HG03060 (cell line): ENCODE measurements around the gene MAP7D1.

ENCODE experiments used
- ATAC-seq: cut with Tn5 transposase; IDR thresholded peaks from one replicate; pipeline ENCODE4 v1.9.1; 2021; ENCODE audit warnings: low read depth, moderate number of reproducible peaks; ENCODE audit not compliant: unreplicated experiment

MAP7D1 gene

DNA sequence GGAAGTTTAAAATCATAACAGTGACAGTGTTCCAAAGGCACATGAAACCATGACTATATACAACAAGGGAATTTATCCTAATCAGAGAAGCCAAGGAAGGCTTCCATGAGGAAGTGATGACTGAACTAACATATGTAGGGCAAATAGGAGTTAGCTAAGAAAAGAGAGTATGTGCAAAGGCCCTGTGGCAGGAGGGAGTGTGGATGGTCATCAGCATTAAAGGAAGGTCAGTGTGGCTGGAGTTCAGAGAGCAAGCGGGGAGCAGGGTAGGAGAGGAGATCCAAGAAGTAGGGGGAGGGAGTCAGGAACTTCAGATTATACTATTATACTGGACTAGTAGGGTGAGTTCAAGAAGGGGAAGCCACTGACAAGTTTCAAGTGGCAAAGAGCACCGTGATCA lies 8.4 kb downstream of the MAP7D1 start:
- no peak for ATAC-seq

GRCh38 chr1:36165145-36165544 lies 9.2 kb downstream of the MAP7D1 start:
- no peak for ATAC-seq

DNA sequence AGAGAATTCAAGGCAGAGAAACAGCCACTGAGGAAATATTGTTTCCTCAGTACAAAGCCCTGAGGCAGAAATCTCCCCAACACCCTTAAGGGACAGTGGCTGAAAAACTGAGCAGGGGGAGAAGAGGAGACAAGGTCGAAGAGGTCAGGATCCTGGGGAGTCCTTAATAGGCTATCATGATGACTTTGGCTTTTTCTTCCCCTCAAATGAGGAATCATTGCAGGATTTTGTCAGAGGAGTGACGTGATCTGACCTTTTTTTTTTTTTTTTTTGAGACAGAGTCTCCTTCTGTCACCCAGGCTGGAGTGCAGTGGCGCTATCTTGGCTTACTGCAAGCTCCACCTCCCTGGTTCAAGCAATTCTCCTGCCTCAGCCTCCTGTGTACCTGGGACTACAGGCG lies 10.2 kb downstream of the MAP7D1 start:
- ATAC-seq = no peak

DNA sequence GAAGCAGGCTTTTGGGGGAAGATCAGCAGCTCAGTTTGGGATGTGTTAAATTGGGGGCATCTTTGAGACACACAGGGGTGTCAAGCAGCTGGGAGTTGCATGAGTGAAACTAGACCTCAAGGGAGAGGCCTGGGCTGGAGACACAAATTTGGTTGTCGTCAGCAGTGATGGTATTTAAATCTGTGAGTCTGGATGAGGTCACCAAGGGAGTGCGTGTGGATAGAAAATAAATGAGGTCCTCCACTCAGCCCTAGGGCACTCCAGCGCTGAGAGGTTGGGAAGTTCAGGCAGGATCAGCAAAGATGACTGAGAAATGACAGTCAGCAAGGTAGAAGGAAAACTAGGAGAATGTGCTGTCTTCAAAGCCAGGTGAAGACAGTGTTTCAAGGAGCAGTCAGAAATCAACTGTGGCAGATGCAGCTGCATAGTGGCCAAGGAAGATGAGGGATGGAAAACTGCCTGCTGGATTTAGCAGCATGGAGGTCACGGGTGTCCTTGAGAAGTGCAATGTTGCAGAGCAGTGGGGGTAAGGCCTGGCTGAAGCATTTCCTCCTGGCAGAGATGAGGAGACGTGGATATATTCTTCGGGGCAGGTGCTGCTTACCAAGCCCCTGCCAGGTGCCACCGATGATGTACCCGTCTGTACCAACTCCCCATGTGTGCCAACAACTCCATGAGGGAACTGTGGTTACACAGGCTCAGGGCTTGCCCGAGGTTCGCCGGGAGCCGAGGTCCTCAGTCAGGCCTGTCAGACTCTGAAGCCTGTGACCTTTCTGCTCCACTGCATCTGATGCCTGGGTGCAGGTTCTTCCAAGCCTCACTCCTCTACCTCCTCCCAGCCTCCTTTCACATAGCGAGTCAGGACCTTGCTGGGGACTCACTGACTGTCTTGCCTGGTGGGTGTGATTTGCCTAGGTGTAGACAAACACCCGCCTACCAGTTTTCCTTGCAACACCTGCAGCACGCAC lies 11.3 kb downstream of the MAP7D1 start:
- no peak for ATAC-seq

DNA sequence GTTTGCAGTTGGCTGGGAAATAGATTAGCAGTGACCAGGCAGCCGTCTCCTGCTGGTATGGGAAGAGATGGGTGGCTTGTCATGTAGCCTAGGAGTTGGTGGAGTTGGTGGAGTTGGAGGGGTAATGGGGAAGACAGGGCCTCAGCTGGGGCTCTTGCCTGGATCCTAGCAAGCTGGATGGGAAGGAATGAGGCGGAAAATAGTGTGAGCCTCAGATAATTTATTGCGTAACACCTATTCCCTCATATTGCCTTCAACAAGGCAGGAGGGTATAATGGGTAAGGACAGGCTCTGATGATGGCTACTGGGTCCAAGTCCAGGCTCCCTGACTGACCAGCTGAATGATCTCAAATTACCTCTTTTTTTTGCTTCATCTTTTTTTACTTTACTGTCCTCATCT lies 12.6 kb downstream of the MAP7D1 start:
- no peak for ATAC-seq

DNA sequence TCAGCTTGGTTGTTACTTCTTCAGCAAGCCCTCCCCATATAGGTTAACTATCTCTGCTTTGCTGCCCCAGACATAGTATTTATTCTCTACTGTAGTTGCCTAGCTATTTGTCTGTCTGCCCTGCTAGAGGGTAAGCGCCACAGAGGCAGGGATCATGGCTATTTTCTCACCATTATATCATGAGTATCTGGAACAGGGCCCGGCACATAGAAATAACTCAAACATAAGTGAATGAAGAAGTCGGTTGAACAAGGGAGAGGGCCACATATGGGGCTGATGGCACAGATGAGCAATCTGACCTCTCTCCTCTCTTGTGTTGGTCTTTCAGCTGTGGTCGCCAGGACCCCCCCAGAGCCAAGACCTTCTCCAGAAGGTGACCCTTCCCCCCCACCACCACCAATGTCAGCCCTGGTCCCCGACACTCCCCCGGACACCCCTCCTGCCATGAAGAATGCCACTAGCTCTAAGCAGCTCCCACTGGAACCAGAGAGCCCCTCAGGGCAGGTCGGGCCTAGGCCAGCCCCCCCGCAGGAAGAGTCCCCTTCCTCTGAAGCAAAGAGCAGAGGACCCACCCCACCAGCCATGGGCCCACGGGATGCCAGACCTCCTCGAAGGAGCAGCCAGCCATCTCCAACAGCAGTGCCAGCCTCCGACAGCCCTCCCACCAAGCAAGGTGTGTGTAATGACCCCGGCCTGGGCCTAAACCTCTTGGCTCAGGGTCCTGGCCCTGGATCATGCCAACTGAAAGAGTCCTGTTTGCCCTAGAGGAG lies 14.9 kb downstream of the MAP7D1 start:
- no peak for ATAC-seq

GRCh38 chr1:36172017-36172747 lies 16.2 kb downstream of the MAP7D1 start:
- ATAC-seq = no peak

DNA sequence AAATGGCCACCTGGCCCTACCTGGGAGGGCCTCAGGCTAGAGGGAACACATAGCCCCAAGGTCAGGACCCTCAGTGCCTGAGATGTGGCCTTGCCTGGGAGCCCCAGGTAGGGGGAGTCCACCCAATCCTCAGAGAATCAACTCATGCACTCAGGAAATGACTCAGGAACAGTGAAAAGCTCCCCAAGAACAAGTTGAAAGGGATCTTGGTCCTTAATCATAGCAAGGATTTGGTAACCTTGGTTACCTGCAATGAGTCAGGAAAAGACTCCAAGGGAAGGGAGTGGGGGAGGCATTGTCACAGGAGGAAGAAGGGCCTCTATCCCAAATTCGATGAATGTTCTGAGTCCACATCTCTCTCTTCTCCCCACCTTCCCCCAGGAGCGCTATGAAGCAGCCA lies 17.0 kb downstream of the MAP7D1 start:
- ATAC-seq = no peak

GRCh38 chr1:36174713-36175112 lies 18.8 kb downstream of the MAP7D1 start:
- ATAC-seq = no peak

DNA sequence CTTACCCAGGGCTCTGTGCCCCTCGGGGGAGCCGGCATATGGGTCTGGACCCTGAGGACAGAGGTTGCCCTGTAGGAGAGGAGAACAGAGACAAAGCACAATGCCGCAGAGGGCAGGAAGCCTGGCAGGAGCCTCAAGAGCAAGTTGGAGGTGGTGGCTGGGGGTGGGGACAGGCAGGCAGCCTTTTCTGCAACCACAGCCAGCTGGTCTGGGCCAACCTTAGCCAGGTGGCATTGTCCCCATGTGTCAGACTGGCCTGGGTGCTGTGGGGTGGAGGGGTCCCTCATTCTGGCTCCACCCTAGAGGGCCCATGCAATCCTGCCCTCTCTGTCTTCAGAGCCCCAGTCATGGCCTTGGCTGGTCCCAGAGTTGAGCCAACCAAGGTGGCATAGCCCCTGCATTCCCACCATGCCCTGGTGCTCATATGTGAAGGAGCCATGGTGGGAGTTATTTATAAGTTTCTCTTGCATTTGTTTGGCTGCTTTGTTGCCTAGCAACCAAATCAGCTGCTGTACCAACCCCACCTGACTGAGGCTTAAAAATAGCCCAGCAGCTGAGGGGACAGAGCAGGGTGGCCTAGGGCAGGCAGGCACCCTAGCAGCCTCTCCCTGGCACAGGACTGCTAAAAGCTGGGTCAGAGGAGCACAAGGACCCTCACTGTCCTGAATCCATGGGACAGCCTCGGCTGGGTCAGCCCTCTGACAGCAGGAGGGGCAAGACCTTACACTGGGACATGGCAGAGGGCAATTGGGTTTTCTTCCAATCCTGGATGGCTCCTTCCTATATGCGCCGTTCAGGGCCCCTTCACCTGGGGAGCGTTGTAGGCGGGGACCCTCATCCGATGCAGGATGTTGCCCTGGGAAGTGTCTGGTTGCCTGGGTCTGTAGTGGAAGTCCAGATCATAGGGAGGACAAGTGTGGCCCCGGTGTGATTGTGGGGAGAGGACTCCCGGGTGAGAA lies 19.5 kb downstream of the MAP7D1 start:
- ATAC-seq = no peak

DNA sequence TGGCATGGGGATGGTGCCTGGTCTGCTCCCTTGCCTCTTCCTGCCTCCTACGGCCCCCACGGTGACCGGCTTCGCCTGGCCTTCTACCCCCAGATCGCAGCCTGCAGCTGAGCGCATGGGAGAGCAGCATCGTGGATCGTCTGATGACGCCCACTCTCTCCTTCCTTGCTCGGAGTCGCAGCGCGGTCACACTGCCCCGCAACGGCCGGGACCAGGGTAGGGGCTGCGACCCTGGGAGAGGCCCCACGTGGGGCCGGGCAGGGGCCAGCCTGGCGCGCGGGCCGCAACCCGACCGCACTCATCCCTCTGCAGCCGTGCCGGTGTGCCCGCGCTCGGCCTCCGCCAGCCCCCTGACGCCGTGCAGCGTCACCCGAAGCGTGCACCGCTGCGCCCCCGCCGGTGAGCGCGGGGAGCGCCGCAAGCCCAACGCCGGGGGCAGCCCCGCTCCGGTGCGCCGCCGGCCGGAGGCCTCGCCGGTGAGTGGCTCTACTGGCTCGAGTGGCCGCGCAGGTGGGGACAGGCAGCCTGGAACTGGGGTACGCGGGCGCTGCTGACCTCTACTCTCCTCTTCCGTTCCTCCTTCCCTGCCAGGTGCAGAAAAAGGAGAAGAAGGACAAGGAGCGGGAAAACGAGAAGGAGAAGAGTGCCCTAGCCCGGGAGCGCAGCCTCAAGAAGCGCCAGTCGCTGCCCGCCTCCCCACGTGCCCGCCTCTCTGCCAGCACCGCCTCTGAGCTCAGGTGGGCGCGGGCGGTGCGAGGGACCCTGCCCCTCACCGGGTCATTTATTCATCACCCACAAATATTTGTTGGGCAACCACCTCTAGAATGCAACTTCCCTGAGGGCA lies 20.4 kb downstream of the MAP7D1 start:
- no peak for ATAC-seq

GRCh38 chr1:36177589-36178431 lies 21.9 kb downstream of the MAP7D1 start:
- no peak for ATAC-seq

DNA sequence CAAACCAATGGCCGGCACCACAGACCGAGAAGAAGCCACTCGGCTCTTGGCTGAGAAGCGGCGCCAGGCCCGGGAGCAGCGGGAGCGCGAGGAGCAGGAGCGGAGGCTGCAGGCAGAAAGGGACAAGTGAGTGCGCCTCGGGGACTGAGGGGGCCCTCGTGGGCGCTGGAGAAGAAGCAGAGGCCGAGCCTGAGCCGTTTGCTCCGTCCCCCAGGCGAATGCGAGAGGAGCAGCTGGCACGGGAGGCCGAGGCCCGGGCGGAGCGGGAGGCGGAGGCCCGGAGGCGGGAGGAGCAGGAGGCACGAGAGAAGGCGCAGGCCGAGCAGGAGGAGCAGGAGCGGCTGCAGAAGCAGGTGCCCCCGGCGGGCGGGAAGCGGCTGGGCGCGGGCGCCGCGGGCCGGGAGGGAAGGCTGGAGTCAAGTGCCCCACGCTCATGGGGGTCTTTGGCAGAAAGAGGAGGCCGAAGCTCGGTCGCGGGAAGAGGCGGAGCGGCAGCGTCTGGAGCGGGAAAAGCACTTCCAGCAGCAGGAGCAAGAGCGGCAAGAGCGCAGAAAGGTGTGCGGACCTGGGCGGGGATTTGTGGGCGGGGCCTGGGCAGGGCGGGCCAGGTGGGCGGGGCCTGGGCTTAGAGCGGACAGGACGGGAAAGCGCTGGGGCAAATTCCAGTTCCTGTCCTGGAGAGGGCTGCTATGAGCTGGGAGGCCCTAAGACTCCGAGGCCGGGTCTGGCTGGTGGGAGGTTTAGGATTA lies 22.7 kb downstream of the MAP7D1 start:
- ATAC-seq = no peak

GRCh38 chr1:36179220-36179600 lies 23.2 kb downstream of the MAP7D1 start:
- ATAC-seq = no peak

DNA sequence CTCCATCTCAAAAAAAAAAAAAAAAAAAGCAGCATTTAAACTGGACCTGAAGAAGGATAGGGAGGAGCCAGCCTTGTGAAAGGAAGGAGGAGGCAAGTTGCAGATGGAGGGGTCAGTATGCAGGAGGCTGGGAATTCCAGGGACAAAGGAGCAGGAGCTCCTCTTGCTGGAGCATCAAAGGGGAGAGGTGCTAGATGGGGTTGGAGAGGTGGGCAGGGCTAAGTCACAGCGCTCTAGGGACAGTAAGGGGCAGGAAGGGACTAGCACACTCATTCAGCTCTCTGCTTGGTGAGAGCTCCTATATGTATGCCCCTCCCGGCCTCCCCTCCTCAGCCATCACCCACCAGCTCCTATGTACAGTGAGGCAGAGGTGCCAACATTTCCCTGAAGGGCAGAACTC lies 26.8 kb downstream of the MAP7D1 start:
- ATAC-seq = no peak

DNA sequence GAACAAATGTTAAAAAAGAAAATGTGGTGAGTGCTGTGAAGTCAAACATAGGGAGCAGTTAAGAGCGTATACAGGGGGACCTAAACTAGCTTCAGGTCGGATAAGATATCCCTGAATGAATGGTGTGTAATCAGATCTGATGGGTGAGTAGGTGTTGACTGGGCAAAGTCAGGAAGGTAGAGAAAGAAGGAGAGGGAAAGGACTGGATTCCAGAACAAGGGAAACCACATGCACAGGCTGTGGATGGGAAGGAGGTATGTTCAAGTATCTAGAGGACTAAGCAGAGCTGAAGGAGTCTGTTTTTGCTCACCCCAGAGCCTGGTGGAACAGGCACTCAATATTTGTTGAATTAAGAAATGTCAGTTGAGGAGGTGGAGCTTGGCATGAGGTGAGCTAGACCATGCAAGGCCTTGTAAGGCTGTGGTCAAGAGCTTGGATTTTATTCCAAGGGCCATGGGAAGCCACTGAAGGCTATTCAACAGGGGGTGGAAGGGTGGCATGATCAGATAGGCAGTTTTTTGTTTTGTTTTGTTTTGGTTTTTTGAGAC lies 27.4 kb downstream of the MAP7D1 start:
- ATAC-seq = no peak
